H1 (cell line): Measurements from ENCODE around the gene RAB10. TPM values are rescaled to one million over a fixed set of nuclear protein-coding genes. Genes with fewer than 3 reads are reported as not detected.

Source experiments
- CTCF ChIA-PET: fragments of 300-600 bp; sonication (Branson Sonifier 250); formaldehyde crosslinking; loops from one replicate; lab custom pipeline; 2021; ENCODE audit not compliant: partially characterized antibody; lab: Charles Lee
- POLR2A ChIA-PET: fragments of 300-600 bp; sonication (Branson Sonifier 250); formaldehyde crosslinking; loops from one replicate; lab custom pipeline; 2021; ENCODE audit warnings: inconsistent platforms; ENCODE audit not compliant: partially characterized antibody; lab: Charles Lee
- DNase-seq, 2 experiments: peaks; one replicate each; pipeline versions ENCODE4 v3.0.0 to v3.0.0-alpha.2; 2010 to 2022; ENCODE audit warnings: low spot score in 2 of 2, low read depth in 1 of 2, mixed read lengths in 1 of 2
- FAIRE-seq: peaks from 2 replicates; lab custom pipeline; 2011; peaks lifted over from hg19 to GRCh38; lab: Jason Lieb, UNC
- H2AFZ ChIP-seq: 2 replicates; pipeline ENCODE4 v1.8.1; 2012; ENCODE audit warnings: low read length, inconsistent platforms
- H2AK5ac ChIP-seq: 2 replicates; pipeline ENCODE4 v1.6.1; 2013; ENCODE audit warnings: low read depth, low read length
- H2BK120ac ChIP-seq: replicated peaks from 2 replicates; pipeline ENCODE3; 2013; ENCODE audit warnings: low read depth, low read length, inconsistent platforms
- H2BK12ac ChIP-seq: 2 replicates; pipeline ENCODE4 v1.6.1; 2013; ENCODE audit warnings: low read depth, low read length
- H2BK15ac ChIP-seq: 2 replicates; pipeline ENCODE4 v1.6.1; 2013; ENCODE audit warnings: low read length
- H2BK20ac ChIP-seq: 2 replicates; pipeline ENCODE4 v1.6.1; 2013; ENCODE audit warnings: low read length
- H2BK5ac ChIP-seq: 2 replicates; pipeline ENCODE4 v1.6.1; 2013; ENCODE audit warnings: low read depth, low read length
- H3K14ac ChIP-seq: 2 replicates; pipeline ENCODE4 v1.6.1; 2013; ENCODE audit warnings: inconsistent platforms; ENCODE audit not compliant: insufficient read length
- H3K18ac ChIP-seq: 2 replicates; pipeline ENCODE4 v1.6.1; 2013; ENCODE audit warnings: low read length; ENCODE audit errors: extremely low read depth
- H3K23ac ChIP-seq: 2 replicates; pipeline ENCODE4 v1.6.1; 2013; ENCODE audit warnings: inconsistent platforms; ENCODE audit not compliant: insufficient read length
- H3K23me2 ChIP-seq: 2 replicates; pipeline ENCODE4 v1.6.1; 2013; ENCODE audit warnings: low read depth, low read length
- H3K27ac ChIP-seq: 2 replicates; pipeline ENCODE4 v1.6.1; 2011; ENCODE audit warnings: low read depth, low read length, inconsistent platforms
- H3K27me3 ChIP-seq, 4 experiments: replicated peaks in 1 of 4; 1 replicate in 1 of 4; 2 replicates in 3 of 4; pipeline versions ENCODE4 v1.6.1 to v1.8.1; 2011 to 2013; ENCODE audit warnings: low read length in 3 of 4, mild to moderate bottlenecking in 3 of 4, inconsistent platforms in 2 of 4, mixed read lengths in 2 of 4, moderate library complexity in 1 of 4; ENCODE audit not compliant: control insufficient read depth in 3 of 4, insufficient read depth in 3 of 4; ENCODE audit errors: extremely low read depth in 1 of 4
- H3K36me3 ChIP-seq, 4 experiments: 2 replicates each; pipeline versions ENCODE4 v1.6.1 to v1.8.1; 2011 to 2013; ENCODE audit warnings: mild to moderate bottlenecking in 4 of 4, low read length in 3 of 4, moderate library complexity in 2 of 4, control low read depth in 1 of 4, inconsistent platforms in 1 of 4; ENCODE audit not compliant: insufficient read depth in 4 of 4, control insufficient read depth in 2 of 4
- H3K4ac ChIP-seq: replicated peaks from 2 replicates; pipeline ENCODE3; 2013; ENCODE audit warnings: low read length, low read depth, mixed read lengths, inconsistent platforms; ENCODE audit not compliant: insufficient read length
- H3K4me1 ChIP-seq, 4 experiments: replicated peaks in 1 of 4; 1 replicate in 1 of 4; 2 replicates in 3 of 4; pipeline versions ENCODE4 v1.6.1 to v1.8.1; 2011 to 2013; ENCODE audit warnings: low read length in 3 of 4, inconsistent platforms in 2 of 4, mixed read lengths in 1 of 4; ENCODE audit not compliant: insufficient read depth in 4 of 4, control insufficient read depth in 3 of 4
- H3K4me2 ChIP-seq, 2 experiments: 2 replicates each; pipeline versions ENCODE4 v1.6.1 to v1.8.1; 2011 to 2013; ENCODE audit warnings: low read depth in 2 of 2, low read length in 2 of 2, control low read depth in 1 of 2, inconsistent platforms in 1 of 2, mild to moderate bottlenecking in 1 of 2; ENCODE audit not compliant: insufficient read depth in 1 of 2
- H3K4me3 ChIP-seq, 4 experiments: fragments of 200-600, 300-600 bp in 1 of 4; sonication (generic), shearing (Covaris generic), sonication (Bioruptor Twin) in 1 of 4; 2 replicates each; pipeline versions ENCODE4 v1.5.1 to v1.8.1; 2011 to 2016; ENCODE audit warnings: low read length in 4 of 4, low read depth in 3 of 4, control low read depth in 2 of 4, inconsistent platforms in 2 of 4, mild to moderate bottlenecking in 2 of 4, mixed read lengths in 1 of 4, moderate library complexity in 1 of 4; ENCODE audit not compliant: insufficient read depth in 2 of 4; ENCODE audit errors: extremely low read depth in 1 of 4
- H3K56ac ChIP-seq: replicated peaks from 2 replicates; pipeline ENCODE3; 2013; ENCODE audit warnings: low read depth, mild to moderate bottlenecking, mixed read lengths, low read length, inconsistent platforms; ENCODE audit not compliant: insufficient read length
- H3K79me1 ChIP-seq: 2 replicates; pipeline ENCODE4 v1.6.1; 2013; ENCODE audit warnings: low read depth, low read length, control low read depth
- H3K79me2 ChIP-seq, 2 experiments: 2 replicates each; pipeline versions ENCODE4 v1.6.1 to v1.8.1; 2012 to 2013; ENCODE audit warnings: low read length in 2 of 2, mild to moderate bottlenecking in 2 of 2, inconsistent platforms in 1 of 2; ENCODE audit not compliant: insufficient read depth in 2 of 2, control insufficient read depth in 1 of 2
- H3K9ac ChIP-seq, 4 experiments: replicated peaks in 1 of 4; 1 replicate in 1 of 4; 2 replicates in 3 of 4; pipeline versions ENCODE4 v1.6.1 to v1.8.1; 2011 to 2013; ENCODE audit warnings: low read depth in 3 of 4, low read length in 3 of 4, control low read depth in 2 of 4, mild to moderate bottlenecking in 2 of 4, moderate library complexity in 2 of 4, inconsistent platforms in 1 of 4; ENCODE audit errors: extremely low read depth in 1 of 4
- H3K9me3 ChIP-seq, 2 experiments: 2 replicates each; pipeline versions ENCODE4 v1.6.1 to v1.8.1; 2012 to 2013; ENCODE audit warnings: mild to moderate bottlenecking in 2 of 2, moderate library complexity in 2 of 2, control low read depth in 1 of 2, inconsistent platforms in 1 of 2, low read depth in 1 of 2, low read length in 1 of 2, mixed read lengths in 1 of 2; ENCODE audit not compliant: insufficient read depth in 2 of 2
- H4K20me1 ChIP-seq, 2 experiments: replicated peaks in 1 of 2; 2 replicates each; pipeline versions ENCODE3 to v1.8.1; 2011 to 2013; ENCODE audit warnings: inconsistent platforms in 2 of 2, low read length in 2 of 2, mild to moderate bottlenecking in 1 of 2; ENCODE audit not compliant: insufficient read depth in 2 of 2, control insufficient read depth in 1 of 2
- H4K5ac ChIP-seq: 2 replicates; pipeline ENCODE4 v1.6.1; 2013; ENCODE audit warnings: low read length, low read depth, mixed read lengths, inconsistent platforms; ENCODE audit not compliant: insufficient read length
- H4K8ac ChIP-seq: 2 replicates; pipeline ENCODE4 v1.8.0; 2013; ENCODE audit warnings: mild to moderate bottlenecking, moderate library complexity, low read length, inconsistent platforms; ENCODE audit not compliant: insufficient read depth; ENCODE audit errors: extremely low read depth
- H4K91ac ChIP-seq: replicated peaks from 2 replicates; pipeline ENCODE3; 2013; ENCODE audit warnings: low read length, mixed read lengths, inconsistent platforms; ENCODE audit not compliant: insufficient read length
- BACH1 ChIP-seq: IDR thresholded peaks from 2 replicates; pipeline ENCODE4 v1.6.1; 2012; ENCODE audit warnings: low read length, improper control_type of control experiment
- CBX5 ChIP-seq: fragments of 300-800, 300-1000 bp; sonication (generic); IDR thresholded peaks from 2 replicates; pipeline ENCODE4 v1.7.1; 2016; ENCODE audit warnings: antibody characterized with exemption, low read length, low read depth
- CHD2 ChIP-seq: IDR thresholded peaks from 2 replicates; pipeline ENCODE4 v1.6.1; 2012; ENCODE audit warnings: low read length, improper control_type of control experiment
- FOSL1 ChIP-seq: IDR thresholded peaks from 2 replicates; pipeline ENCODE4 v1.6.1; 2011; ENCODE audit warnings: mild to moderate bottlenecking, low read depth, low read length, moderate library complexity; ENCODE audit not compliant: insufficient read depth
- GABPA ChIP-seq: IDR thresholded peaks from 2 replicates; pipeline ENCODE4 v1.6.1; 2011; ENCODE audit warnings: mild to moderate bottlenecking, low read length, moderate library complexity, borderline replicate concordance; ENCODE audit not compliant: insufficient read depth
- HDAC2 ChIP-seq, 2 experiments: fragments of 300-600 bp in 1 of 2; sonication (generic) in 1 of 2; IDR thresholded peaks; 2 replicates each; pipeline ENCODE4 v1.6.1; 2011 to 2012; ENCODE audit warnings: low read depth in 2 of 2, low read length in 2 of 2, mild to moderate bottlenecking in 2 of 2, moderate library complexity in 2 of 2, borderline replicate concordance in 1 of 2, inconsistent platforms in 1 of 2
- KDM4A ChIP-seq: IDR thresholded peaks from one replicate; pipeline ENCODE4 v1.7.1; 2012; ENCODE audit warnings: low read depth, mild to moderate bottlenecking, moderate library complexity, low read length, inconsistent platforms; ENCODE audit not compliant: severe bottlenecking
- RFX5 ChIP-seq: IDR thresholded peaks from 2 replicates; pipeline ENCODE4 v1.6.1; 2011; ENCODE audit warnings: low read depth, low read length, improper control_type of control experiment, borderline replicate concordance
- RNF2 ChIP-seq: fragments of 200-900, 300-1000 bp; sonication (generic); IDR thresholded peaks from 2 replicates; pipeline ENCODE4 v1.7.1; 2016; ENCODE audit warnings: borderline replicate concordance, low read depth, mild to moderate bottlenecking, antibody characterized with exemption, low read length; ENCODE audit not compliant: poor library complexity, severe bottlenecking; ENCODE audit errors: missing control alignments
- TCF12 ChIP-seq: IDR thresholded peaks from 2 replicates; pipeline ENCODE4 v1.6.1; 2011; ENCODE audit warnings: low read depth, mild to moderate bottlenecking, low read length
- WGBS, 2 experiments: shearing (Covaris generic) in 1 of 2; methylation state at CpG; one replicate each; pipeline versions ENCODE4 v1.1.6 to v1.1.7; 2013 to 2015; ENCODE audit warnings: low lambda C conversion rate in 2 of 2, mixed read lengths in 2 of 2, inconsistent platforms in 1 of 2, low coverage in 1 of 2, missing lambda C conversion rate in 1 of 2; ENCODE audit not compliant: insufficient replicate concordance in 2 of 2, insufficient coverage in 1 of 2, insufficient read length in 1 of 2; ENCODE audit errors: extremely low coverage in 1 of 2, missing lambda C conversion rate in 1 of 2; 5-methylcytosine and 5-hydroxymethylcytosine counted together
- polyA plus RNA-seq, 7 experiments: library from polyadenylated mRNA; depleted of rRNA in 3 of 7; stranded (reverse) in 5 of 7; unstranded in 2 of 7; fragments of >200 nt in 5 of 7; fragments of 200-250 nt in 2 of 7; gene quantifications; 1 replicate in 5 of 7; 2 replicates in 1 of 7; 4 replicates in 1 of 7; pipeline versions ENCODE4 v1.2.1 to v1.2.3, GENCODE V29; 2011 to 2013; ENCODE audit warnings: missing spikeins in 2 of 7, mixed read lengths in 2 of 7
- total RNA-seq: library from RNA; stranded (reverse); fragmentation: NEBNext Ultra II Directional; extraction: Animal tissue kit (Norgen Biotek cat#: 25700); gene quantifications from 2 replicates; pipeline ENCODE4 v1.2.1, GENCODE V29; 2021

The RAB10 gene
- total and polyA plus RNA-seq, 2 of the 8 experiments (the other 6 are each of a cell fraction or from before 2014, with no cell fraction given) = 42.6 to 136 TPM

GRCh38 chr2:26172189-26172870 is 138.4 kb downstream of the RAB10 start:
- Histone ChIP-seq H3K4me2 (peak overlapping the region; percentile 35 to 57; a peak in 3 of 4 replicates), H2BK5ac (no peak overlapping the region), H4K20me1 (peaks cover 2 to 20% of the 10 kb centered on the region in 2 experiments), H3K4me3 (peak overlapping the region; percentile 30 to 74 (median 56); a peak in 7 of 8 replicates), H2BK15ac (peak overlapping the region; percentile 72; the same call in 1 of the 2 replicates), H2BK20ac (0 out of 2 replicates have a peak overlapping the region, but pooled peaks have one; percentile 48), H4K8ac (no peak overlapping the region), H4K91ac (no peak overlapping the region), H2AK5ac (no peak overlapping the region), H2BK12ac (0 out of 2 replicates have a peak overlapping the region, but pooled peaks have one; percentile 60), H3K79me1 (peaks cover 8% of the 10 kb centered on the region), H3K18ac (peak overlapping the region; percentile 48), H3K23ac (no peak overlapping the region), H3K56ac (peak overlapping the region; percentile 30), H3K4me1 (peaks cover 4 to 15% (median 6%) of the 10 kb centered on the region in 4 experiments; a peak in 5 of 7 replicates), H3K4ac (peak overlapping the region; percentile 77), H3K79me2 (peaks cover 0 to 11% of the 10 kb centered on the region in 2 experiments; a peak in 1 of 4 replicates), H2AFZ (no peak overlapping the region), H3K9ac (no peak overlapping the region; a peak in 1 of 7 replicates), H3K9me3 (no peaks in the 10 kb centered on the region), H3K23me2 (peaks cover 9% of the 10 kb centered on the region), H2BK120ac (no peak overlapping the region), H3K36me3 (peaks cover 0 to 8% (median 2%) of the 10 kb centered on the region in 4 experiments; a peak in 3 of 8 replicates), H3K27me3 (peaks cover 0 to 2% (median 0%) of the 10 kb centered on the region in 4 experiments; a peak in 3 of 7 replicates), H3K14ac (no peak overlapping the region), H4K5ac (no peak overlapping the region), H3K27ac (no peak overlapping the region)
- CTCF ChIA-PET = interaction anchor here (0.6 to 2.8 kb wide), 16 partner anchors 9 to 298 kb away, joined by 3 to 16 read pairs (median 3); partner anchors contain the start of gene ADGRF3
- POLR2A ChIA-PET = interaction anchor here (0.6 to 7.3 kb wide), 5 partner anchors 15 to 471 kb away, joined by 3 to 65 read pairs (median 3); partner anchors contain the start of gene RAB10
- FAIRE-seq (no peak), DNase-seq (no peak)
- WGBS, 2 experiments = 46% methylated on average over 17 of the region's 56 CpGs; no CpG with 5 or more reads in 1 of the 2 experiments
- TF ChIP-seq TCF12 = no peak
- TF ChIP-seq CHD2 = no peak
- TF ChIP-seq KDM4A = peak; percentile 13
- TF ChIP-seq BACH1 = 0 out of 2 replicates have a peak, but pooled peaks have one; percentile 16
- TF ChIP-seq RFX5 = no peak
- TF ChIP-seq CBX5 = no peak
- TF ChIP-seq HDAC2 (IDR thresholded peaks at IDR 0.05; ENCODE audit: borderline replicate concordance in 1 of 2, low read depth in 2 of 2, low read length in 2 of 2) = peak in 1 of 2 experiments; percentile 97; a peak in 2 of 4 replicates
- no peak for TF ChIP-seq GABPA
- no peak for TF ChIP-seq FOSL1
- no peak for TF ChIP-seq RNF2
